Prostate gland (tissue), 2 donors: Measurements from ENCODE around the gene PLA2G5.

Source experiments
- POLR2A ChIP-seq: fragments of 450-650 bp; IDR thresholded peaks from one replicate; pipeline ENCODE4 v1.6.1; 2016; ENCODE audit warnings: antibody characterized with exemption, mild to moderate bottlenecking
- POLR2AphosphoS5 ChIP-seq: sonication (generic); formaldehyde crosslinking; IDR thresholded peaks from one replicate; pipeline ENCODE4 v1.6.1; 2017; ENCODE audit warnings: antibody characterized with exemption
- TF ChIP-seq, protein P1 (sequence below), 4 experiments: fragments of 200-600 bp in 2 of 4; fragments of 450-650 bp in 2 of 4; sonication (generic) in 2 of 4; IDR thresholded peaks; 1 replicate in 3 of 4; 2 replicates in 1 of 4; pipeline ENCODE4 v1.5.1; 2016 to 2019; ENCODE audit warnings: antibody characterized with exemption in 4 of 4, mild to moderate bottlenecking in 2 of 4, moderate library complexity in 2 of 4

- TF ChIP-seq, protein P1, sequence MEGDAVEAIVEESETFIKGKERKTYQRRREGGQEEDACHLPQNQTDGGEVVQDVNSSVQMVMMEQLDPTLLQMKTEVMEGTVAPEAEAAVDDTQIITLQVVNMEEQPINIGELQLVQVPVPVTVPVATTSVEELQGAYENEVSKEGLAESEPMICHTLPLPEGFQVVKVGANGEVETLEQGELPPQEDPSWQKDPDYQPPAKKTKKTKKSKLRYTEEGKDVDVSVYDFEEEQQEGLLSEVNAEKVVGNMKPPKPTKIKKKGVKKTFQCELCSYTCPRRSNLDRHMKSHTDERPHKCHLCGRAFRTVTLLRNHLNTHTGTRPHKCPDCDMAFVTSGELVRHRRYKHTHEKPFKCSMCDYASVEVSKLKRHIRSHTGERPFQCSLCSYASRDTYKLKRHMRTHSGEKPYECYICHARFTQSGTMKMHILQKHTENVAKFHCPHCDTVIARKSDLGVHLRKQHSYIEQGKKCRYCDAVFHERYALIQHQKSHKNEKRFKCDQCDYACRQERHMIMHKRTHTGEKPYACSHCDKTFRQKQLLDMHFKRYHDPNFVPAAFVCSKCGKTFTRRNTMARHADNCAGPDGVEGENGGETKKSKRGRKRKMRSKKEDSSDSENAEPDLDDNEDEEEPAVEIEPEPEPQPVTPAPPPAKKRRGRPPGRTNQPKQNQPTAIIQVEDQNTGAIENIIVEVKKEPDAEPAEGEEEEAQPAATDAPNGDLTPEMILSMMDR (IDR thresholded peaks at IDR 0.05) = no peak
- no peak for TF ChIP-seq POLR2A
- TF ChIP-seq POLR2AphosphoS5 = no peak
Observed at GRCh38 chr1:20123722-20124455, 53.9 kb downstream of the PLA2G5 start.
